ENCODE data around the gene POU3F3.

The POU3F3 gene

DNA sequence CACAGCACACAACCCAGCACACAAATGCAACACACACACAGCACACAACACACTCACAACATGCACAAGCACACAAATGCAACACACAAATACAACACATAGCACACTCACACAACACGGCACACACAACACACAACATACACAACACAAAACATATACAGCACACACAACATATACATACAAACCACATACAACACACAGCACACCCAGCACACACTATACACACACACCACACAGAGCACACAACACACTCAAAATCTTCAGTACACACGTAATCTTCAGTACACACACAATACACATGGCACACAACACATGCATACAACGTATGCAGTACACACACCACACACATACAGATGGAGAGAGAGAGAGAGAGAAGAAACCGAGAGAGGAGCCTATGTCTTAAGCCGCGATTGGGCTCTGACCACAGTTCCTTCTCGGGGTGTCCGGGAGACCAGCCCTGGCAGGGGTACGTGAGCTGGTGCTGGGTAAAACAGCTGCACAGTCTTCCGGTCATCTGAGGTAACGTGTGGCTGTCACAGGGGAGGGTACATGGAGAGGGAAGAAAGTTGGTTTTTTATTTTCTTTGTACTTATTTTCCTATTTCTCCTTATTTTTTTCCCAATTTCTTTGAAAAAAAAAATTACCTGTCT, 25.1 kb downstream of the POU3F3 start:
- DNase-seq: no peak

DNA sequence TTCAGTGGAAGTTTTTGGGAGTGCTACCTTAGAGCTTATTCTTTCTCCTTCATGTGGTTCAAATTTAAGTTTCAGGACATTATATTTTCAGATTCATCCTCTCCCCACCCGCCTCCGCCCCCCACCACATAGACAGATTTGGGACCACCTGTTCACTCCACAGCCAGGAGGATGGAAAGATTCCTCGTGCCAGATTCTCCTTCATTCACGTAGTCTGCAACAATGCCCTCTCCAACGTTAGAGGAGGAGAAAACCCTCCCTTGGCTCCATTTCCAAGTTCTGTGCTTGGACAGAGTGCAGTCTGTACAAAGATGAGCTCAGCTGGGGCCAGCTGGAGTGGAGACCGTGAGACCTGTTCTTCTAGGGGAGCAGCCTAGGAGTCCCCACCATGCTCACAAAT, 26.2 kb downstream of the POU3F3 start:
- no peak for DNase-seq

DNA sequence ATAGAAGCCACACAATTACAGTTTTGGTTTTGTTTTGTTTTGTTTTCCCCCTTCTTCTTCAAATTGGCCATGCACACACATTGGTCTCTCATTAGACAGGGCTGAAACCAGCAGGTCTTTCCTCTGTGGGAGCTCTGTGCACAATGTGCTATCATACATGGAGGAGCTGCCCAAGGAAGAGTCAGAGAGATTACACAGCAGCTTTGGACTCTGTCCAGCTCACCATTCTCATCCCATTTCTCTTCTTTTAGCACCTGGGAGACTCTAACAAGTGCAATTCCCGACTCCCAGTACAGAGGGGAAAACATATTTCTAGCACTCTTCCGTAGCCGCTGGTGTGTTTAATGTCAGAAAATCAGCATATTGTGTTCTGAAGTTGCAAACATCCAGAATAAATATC, 29.4 kb downstream of the POU3F3 start:
- no peak for DNase-seq

DNA sequence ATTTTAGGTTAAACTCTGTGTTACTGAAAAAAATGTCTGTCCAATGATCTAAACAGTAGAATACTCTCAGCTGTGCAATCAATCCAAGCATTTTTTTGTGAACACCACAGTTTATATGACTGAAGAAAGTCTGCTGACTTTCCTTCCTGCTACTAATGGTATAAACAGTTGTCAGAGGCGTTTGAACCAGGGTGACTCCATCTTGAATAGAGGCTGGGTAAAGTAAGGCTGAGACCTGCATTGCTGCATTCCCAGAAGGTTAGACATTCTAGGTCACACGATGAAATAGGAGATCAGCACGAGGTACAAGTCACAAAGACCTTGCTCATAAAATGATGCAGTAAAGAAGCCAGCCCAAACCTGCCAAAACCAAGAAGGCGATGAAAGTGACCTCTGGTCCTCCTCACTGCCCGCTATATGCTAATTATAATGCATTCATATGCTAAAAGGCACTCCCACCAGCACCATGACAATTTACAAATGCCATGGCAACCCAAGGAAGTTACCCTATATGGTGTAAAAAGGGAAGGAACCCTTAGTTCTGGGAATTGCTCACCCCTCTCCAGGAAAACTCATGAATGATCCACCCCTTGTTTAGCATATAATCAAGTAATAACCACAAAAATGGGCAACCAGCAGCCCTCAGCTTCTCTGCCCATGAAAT, 31.3 kb downstream of the POU3F3 start:
- no peak for DNase-seq

DNA sequence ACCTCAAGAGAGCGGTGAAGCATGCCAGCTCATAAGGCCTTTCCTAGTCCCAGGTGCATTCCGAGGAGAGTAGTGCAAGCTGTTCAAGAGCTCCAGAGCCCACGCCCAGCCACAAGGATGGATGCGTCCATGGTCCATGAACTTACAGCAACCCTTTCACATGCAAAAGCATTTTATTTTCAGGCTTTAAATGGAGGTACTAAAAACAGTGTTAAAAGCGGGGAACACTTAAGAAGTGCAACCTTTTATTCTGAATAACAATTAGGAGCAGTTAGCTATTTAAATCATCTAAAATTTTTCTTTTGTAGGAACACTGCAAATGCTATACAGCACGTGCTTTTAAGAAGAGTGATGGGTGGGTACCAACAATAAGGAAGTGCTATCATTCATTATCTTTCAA, 33.8 kb downstream of the POU3F3 start:
- DNase-seq: no peak

DNA sequence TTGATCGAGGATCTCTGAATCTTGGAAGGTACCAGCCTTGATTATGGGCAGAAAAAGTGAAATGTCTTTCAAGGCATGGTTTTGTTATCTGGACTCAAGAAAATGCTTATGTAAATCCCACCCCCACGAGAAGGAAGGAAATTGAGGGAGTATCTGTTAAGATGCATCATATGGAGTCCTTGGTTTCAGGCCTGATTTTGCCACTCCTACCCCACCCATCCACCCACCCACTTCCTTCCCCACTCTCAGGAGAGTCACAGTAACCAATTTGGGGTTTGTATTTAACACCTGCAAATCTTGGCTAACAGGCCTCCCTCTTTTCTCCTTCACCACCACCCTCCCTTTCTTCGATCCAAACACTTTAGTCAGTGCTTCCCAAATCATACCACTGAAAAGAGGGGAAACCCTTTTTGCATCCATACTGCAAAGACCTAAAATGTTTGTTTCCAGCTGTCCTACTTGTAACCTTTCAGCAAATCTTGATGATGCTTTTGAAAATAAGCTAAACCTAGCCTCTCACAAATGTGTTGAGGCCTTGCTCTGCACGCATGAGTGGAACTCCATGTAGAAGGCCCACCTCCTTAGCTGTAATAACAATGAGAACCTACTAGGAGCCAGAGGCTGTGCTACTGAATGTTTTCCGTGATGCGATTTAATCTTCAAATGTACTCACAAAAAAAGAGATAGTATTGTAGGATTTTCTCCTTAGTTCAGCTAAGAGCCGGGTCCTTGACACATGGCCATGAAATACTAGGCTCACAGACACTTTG, 34.8 kb downstream of the POU3F3 start:
- no peak for DNase-seq

DNA sequence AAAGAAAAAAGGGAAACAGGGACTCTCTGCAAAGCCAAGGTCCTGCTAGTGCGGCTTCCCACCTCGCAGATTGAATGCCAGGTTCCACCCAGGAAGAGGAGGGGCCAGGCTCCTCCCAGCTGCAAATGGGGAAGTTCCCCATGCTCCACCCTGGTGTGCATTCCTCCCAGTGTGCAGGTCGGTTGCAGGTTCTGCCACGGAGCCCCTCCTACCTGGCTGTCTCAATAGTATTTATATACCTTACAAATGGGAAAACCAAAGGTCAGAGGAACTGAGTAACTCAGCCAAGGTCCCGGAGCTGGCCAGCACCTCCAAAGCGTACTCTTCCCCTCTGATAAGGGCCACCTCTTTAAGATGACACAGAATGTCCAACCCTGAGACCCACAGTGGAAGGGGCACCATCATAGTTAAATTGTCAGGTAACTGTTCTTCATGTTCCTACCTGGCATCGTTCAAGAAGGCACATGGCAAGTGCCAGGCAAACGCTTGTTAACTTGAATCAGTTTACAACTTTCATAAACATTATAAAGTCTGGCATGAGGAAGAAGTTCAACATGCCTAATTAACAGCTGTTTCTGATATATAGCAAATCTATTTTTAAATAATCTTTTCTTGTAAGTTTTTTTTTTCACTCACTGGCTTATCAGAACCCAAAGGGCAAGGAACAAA, 35.5 kb downstream of the POU3F3 start:
- DNase-seq: no peak

DNA sequence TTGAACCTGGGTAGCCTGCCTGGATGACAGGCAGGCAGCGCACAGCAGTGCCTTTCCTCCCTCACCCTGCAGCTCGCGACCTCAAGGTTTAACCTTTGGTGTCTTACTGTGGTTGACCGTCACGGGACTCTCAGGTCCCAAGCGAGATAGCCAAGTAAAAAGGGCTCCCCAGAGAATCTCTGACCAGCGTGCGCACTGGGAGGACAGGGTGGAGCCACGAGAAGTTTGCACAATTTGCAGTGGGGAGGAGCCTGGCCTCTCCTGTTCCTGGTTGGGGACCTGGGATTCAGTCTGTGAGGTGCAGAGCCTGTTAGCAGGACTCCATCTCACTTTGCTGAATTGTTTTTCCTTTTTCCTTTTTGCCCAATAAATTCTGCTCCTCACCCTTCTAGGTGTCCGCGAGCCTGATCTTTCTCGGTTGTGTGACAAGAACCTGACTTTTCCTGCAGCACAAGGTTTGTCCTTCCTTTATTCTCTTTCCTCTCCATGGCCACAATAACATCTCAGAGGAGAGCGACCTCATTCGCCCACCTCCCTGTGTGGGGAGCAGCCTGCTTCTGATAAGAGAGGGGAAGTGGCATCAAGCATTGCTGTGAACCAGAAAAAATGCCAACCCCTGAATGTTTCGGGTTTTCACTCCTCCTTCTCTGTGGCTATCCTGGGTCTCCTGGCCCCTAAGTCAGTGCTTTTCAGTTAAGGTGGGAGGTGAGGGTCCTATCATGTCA, 36.2 kb downstream of the POU3F3 start:
- DNase-seq: no peak

DNA sequence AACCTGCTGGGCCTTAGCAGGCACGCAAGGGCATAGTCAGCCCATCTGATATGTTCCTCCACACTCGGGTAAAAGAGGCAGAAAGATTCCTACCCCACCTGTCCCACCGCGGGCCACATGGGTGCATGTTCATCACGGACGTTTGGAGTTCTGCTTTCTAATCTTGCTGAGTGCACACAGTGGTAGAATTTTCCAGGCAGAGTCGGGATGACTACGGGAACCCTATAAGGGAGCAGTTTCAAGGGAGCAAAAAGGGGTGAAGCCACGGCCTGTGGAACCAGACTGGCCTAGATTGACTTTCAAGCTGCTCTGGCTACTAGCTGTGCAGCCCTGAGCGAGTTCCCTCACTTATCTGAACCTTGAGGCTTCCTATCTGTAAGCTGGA, 36.8 kb downstream of the POU3F3 start:
- DNase-seq: no peak

DNA sequence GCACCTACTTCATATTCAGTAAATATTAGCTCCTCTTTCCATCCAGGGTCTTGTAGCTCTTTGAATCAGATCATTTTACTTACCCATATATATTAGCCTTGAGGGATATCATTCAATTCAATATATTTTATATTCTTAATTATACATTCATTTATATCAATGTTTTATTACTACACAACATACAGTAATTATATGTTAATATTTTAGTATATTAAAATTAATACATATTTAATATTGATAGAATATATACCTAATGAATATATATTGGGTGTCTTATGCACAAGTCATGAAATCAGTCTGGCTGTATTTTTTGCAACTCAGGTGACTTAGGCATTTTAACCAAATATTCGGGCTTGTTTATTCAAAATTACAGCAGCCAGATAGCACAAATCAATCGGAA, 37.2 kb downstream of the POU3F3 start:
- DNase-seq: no peak

DNA sequence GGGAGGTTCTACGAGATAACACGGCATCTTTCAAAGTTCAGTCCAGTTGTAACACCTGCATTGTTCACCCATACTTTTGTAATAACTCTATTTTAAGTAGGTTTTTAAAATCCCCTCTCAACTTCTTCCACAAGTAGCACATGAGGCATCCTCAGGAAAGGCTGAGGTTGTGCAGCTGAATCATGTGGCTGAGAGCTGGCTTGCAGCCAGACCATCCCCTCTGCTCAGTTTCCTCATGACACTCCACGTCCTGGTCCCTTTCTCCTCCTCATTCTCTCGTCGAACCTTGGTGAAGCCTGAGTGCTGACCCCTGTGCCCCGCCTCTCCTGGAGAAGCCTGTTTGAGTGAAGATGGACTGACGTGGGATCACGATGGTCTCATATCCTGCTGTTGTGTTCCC, 42.5 kb downstream of the POU3F3 start:
- no peak for DNase-seq

DNA sequence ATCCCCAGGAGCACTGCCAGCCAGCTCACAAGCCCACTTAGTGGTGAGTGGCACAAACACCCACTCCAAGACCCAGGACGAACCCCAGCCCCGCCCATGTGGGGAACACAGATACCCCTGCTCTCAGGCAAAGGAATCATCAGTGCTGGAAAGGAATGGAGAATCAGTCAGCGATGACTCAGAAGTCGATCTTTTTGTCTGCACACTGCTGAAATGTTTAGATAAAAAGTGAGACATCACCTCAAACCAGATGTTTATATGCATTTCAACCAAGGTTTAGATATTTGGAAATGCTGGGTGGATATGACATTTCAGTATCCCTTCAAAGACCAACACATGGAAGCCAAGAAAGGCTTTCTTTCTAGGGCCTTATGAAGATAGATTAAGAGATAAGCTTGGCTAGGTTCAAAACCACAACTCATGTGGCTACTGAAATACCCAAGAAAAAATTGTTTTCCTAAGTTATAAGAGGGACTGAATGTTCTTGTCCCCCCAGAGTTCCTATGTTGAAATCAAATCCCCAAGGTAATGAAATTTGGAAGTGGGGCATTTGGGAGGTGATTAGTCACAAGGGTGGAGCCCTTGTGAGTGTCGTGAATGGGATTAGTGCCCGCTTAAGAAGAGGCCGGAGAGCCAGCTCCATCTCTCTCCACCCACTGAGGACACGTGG, 43.7 kb downstream of the POU3F3 start:
- no peak for DNase-seq

DNA sequence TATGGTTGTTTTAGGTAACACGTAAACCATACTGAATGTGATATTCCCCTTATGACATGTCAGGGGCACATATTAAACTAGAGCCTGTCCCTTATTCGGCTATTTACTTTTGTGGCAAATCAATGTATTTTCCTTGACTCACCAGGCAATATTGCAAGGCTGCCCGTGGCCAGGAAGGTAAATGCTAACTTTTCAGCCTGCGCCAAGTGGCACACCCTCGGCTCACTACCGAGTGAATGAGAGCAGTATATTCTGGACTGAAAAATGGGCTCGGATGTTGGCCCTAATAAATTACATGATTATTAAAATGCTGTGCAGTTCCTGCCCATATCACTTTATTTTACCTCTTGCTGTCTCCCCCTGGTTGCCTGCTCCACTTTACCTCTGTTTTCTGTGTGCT, 46.7 kb downstream of the POU3F3 start:
- no peak for DNase-seq

DNA sequence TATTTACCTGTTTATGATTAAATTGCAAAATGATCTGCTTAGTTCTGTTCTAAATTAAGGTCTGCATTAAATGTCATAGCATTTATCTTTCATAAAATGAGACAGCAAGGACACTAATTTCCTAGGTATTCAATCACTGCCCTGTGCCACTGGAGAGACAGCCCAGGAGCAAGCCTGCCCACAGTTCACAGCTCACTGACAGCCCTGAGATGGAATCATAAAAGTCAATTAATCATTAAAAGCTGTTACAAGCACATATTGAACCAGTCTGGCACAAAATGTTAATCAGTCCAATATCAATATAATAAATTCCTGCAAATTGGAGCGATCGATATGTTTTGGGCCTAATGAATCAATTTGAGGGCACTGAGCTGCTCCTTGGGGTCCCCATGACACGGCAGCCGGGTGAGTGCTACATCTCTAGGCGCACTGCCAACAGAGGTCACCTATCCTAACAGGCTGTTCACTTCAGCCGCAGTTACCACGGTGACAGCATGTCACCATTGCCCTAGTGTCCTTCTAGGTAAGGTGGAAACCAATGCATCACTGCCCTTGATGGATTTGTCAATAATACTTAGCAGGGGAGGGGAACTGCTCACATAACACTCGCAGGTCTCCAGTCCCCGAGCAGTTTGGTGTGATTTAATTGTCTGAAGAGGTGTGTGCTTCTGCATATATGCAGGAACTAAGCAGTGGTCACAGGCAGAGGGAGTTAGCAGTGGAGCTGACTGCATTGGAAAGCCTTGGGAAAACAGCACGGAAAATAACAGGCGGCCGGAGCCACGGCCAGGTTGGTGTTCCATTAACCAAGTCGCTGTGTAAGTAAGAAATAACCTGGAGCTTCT, 47.3 kb downstream of the POU3F3 start:
- no peak for DNase-seq

DNA sequence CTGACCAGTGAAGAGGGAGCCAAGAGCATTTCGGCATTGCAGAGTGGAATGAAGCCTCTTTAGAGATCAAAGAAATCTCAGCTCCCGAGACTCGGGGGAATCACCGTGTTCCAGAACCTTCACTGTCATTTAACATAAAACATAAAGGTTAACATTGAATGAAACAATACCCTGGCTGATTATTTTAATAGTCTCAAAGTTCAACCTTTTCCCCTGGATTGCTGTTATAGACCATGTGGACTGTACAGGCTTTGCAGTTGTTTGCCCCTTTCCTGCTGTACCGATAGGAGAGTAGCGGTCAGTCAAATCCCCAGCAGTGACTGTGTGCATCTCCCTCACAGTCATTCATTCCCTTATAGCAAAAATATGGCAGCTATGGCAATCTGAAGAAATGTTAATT, 48.4 kb downstream of the POU3F3 start:
- no peak for DNase-seq

Data from CD4-positive, alpha-beta T cell treated with Interleukin-17A for 4 hours (primary cell).